ENCODE results near the gene ZNF443.
"Not testable (repeated sequence)": the region's sequence is repeated elsewhere in the genome, so short reads cannot be mapped to it uniquely, and the experiment has no call there.

ZNF443 gene

DNA sequence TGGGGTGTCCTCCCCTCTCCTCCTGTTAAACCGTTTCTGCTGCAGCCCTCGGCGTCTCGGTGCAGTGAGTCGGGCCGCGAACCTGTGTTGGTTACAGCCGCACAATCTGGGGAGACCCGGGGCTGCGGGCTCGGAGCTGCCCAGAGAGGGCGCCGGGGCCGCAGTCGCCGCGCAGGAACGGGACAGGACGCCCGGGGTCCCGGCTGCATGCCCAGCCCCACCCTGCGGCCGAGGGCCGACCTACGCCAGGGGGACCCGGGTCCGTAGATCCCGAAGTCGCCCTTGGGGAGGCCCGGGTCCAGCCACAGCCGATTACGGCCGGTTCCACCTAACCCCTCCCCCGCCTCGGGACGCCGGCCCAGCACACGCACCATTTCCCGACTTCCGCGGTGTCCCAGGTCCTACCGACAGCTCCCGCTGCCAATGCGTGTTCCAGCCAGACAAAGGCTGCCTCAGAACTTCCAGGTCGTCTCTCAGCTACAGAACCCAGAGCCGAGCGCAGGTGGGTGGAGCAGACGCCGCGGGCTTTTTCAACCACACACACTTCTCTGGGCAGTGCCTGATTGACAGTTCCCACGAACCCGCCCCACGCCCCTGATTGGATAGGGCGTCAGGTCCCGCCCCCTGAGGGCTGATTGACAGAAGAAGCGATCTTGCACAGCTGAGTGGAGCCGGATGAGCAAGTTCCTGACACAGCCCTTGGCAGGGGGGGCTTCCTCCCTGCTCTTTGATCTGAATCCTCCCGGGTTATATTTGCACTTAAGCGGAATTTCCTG, at the start of gene ZNF443:
Gene ZNF443, minus strand, starts transcription at position 481 of the 776 bp plus-strand sequence. Its CDS starts 107 bp downstream, at position 374.
- peak; percentile 98 for DNase-seq

DNA sequence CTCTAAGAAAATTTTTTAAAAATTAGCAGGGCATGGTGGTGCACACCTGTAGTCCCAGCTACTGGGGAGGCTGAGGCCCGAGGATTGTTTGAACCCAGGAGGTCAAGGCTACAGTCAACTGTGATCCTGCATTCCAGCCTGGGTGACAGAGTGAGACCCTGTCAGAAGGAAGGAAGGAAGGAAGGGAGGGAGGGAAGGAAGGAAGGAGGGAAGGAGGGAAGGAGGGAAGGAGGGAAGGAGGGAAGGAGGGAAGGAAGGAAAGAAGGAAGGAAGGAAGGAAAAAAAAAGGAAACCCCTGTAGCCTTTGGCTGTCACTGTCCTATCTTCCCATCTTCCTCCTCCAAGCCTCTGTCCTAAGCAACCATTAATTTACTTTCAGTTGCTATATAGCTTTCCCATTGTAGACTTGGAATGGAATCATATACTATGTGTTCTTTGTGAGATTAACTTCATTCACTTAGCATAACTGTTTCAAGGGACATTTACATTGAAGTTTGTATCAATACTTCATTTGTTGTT, 45.5 kb upstream of the ZNF443 start:
- DNase-seq, result not testable (repeated sequence)

DNA sequence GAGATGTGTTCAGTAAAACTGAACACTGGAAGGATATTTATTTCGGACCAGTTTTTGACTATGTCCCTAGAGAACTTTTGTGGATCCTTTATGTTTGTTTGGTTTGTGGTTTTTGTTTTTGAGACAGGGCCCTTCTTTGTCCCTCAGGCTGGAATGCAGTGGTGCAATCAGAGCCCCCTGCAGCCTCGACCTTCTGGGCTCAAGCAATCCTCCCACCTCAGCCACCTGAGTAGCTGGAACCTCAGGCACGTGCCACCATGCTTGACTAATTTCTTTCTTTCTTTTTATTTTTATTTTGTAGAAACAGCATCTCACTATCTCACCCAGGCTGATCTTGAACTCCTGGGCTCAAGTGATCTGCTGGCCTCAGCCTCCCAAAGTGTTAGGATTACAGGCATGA, 44.8 kb upstream of the ZNF443 start:
- no peak for DNase-seq

DNA sequence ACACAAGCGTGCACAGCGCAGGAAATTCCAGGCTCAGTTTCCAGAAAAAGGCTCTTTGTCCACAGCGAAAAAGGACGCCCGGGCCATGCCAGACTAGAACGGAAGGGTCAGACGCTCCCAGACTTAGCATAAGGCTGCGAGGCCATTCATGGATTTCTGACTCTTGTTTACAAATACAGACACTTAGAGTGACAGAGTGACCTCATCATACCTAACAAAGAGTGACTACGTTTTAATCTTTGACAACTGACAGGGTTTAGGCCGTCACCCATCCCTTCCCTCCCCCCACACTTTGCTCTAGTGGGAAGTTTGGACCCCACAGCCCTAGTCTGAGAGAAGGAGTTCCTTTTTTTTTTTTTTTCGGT, 44.2 kb upstream of the ZNF443 start:
- DNase-seq, result no peak

DNA sequence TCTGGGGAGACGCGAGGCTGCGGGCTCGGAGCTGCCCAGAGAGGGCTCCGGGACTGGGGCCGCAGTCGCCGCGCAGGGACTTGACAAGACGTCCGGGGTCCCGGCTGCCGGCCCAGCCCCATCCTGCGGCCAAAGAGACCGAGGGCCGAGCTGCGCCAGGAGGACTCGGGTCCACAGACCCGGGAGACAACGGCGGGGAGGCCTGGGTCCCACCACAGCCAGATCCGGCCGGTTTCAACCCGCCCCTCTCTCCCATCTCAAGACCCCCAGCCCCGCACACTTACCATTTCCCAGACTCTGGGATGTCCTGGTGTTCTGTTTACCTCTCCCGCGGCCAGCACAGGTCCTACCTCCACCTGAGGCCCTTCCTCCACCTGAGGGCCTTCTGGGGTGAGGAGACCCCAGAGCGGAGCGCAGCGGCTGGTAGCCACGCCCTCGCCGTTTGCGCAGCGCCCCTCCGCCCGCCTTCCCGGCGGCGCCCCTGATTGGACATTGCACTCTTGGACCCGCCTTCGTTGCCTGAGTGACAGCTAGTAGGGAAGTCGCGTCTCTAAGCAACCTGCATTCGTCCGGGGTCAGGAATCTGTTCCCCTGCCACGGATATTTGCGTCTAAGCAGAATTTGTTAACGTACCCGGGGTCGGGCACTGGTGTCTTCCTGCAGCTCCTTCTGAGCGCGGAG, 43.7 kb upstream of the ZNF443 start, which contains the start of gene ZNF709:
Gene ZNF709, minus strand, starts transcription at position 446 of the 681 bp plus-strand sequence. Its CDS starts 159 bp downstream, at position 287.
- DNase-seq, result peak; percentile 96

DNA sequence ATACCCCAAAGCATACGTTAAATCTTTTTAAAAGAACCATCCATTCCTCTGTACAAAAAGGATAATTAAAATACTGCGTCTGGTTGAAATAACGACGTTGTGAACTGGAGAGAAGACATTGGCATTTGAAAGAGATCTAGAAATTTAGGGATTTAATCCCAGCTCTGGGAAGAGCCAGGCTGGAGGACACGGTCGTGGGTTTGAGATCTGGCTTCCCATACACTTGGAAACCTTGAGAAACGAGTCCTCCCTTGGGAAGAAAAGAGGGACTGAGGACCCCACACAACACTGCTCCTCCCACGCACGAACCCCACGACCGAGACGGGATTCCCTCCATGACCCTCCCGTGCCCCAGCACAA, 43.2 kb upstream of the ZNF443 start:
- DNase-seq, result no peak

DNA sequence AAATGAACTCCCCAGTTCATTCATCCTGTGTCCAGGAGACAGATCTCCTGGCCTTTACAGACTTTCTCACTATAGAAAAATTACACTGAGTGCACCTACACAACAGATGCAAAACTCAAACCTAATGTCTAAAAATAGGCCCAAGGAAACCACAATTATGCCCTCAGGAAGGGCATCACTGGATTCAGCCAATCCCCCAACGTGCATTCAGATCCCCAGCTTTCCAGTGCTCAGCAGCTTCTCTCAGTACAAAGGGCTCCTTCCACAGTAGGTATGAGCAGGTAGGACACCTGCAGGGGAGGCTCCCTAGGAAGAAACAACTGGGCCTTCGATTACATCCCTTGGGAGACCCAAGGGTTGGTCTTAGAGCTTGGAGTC, 41.7 kb upstream of the ZNF443 start:
- DNase-seq, result no peak

DNA sequence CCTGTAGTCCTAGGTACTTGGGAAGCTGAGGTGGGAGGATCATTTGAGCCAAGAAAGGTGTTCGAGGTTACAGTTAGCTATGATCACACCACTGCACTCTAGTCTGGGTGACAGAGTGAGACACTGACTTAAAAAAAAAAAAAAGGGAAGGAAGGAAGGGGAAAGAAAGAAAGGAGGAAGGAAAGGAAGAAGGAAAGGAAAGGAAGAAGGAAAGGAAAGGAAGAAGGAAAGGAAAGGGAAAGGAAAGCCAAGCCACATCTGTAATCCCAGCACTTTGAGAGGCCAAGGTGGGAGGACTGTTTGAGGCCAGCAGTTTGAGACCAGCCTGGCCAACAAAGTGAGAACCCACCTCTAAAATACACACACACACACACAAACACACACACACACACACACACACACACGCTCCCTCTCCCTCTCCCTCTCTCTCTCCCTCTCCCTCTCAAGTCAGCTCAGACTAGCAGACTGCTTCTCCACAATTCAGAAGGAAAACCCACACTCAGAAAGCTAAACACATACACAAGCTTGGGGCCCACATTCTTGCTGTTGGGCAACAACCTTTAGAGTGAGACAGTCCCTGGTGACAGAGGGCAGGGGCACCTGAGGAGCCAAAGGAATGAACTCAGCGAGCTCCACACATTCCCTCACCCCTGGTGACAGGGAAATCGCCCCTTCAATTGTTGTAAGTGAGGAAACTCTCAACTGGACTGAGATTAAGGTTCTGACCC, 41.1 kb upstream of the ZNF443 start:
- no peak for DNase-seq

DNA sequence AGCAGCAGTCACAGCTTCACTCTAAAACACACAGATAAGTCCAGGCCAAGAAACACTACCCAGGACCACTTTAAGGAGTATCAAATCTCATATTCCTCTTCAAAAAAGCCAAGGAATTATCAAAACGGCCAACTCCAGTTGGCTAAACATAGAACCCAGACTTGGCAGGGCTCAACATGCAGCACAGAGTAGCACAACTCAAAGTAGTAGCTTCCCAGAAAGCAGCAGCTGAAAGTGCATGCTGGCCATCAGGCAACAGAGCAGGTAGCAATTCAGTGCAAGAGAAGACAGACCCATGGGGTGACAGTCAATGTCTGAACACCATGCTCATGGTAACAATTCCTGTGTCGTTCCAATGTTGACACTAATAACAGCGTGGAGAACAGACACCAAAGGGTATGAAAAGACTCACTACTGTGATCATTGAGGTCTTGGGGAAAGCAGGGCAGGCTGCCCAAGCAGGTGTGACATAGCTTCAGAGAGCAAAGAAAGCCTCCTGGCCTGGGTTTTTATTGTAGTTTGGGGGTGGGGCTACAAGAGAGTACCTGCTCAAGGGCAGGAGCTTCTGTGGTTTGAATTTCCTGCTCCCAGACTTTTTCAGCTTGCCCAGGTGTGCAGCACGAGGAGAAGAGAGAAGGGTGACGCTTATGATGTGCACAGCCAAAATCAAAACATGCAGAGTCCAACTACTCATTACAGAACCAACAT, 37.6 kb upstream of the ZNF443 start:
- no peak for DNase-seq

- not testable (repeated sequence) for DNase-seq
These were observed 26.8 kb upstream of the ZNF443 start for GRCh38 chr19:12467651-12468050.

DNA sequence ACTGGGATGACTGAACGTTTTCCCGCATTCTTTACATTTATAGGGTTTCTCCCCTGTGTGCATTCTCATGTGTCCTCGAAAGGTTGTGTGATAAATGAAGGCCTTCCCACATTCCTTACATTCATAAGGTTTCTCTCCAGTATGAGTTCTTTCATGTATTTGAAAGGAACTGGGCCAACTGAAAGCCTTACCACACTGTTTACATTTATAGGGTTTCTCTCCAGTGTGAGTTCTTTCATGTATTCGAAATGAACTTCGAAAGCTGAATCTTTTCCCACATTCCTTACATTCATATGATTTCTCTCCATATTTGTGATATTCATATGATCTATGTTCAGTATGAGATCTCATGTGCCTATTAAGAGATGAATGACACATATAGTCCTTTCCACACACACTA, 24.4 kb upstream of the ZNF443 start:
- DNase-seq, result no peak

- DNase-seq, result no peak
These were observed 23.9 kb upstream of the ZNF443 start for GRCh38 chr19:12464769-12465168.

DNA sequence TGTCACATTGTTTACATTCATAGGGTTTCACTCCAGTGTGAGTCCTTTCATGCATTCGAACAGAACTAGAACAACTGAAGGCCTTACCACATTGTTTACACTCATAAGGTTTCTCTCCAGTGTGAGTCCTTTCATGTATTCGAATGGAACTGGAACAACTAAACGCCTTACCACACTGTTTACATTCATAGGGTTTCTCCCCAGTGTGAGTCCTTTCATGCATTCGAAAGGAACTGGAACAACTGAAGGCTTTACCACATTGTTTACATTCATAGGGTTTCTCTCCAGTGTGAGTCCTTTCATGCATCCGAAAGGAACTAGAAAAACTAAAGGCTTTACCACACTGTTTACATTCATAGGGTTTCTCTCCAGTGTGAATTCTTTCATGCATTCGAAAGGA, 23.3 kb upstream of the ZNF443 start:
- not testable (repeated sequence) for DNase-seq

DNA sequence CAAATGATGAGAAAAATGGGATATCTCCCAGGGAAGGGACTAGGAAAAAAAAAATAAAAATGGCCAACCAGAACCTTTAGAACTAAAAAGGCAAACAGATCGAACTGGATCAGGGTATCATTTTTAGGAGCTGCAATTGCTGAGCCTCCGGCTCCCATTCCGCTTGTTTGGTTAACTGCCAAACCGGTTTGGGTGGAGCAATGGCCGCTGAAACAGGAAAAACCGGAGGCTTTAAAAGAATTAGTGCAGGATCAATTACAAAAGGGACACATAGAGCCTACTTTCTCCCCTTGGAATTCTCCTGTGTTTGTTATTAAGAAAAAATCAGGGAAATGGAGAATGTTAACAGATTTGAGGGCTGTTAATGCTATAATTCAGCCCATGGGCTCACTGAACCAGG, 12.7 kb upstream of the ZNF443 start:
- DNase-seq, result no peak

DNA sequence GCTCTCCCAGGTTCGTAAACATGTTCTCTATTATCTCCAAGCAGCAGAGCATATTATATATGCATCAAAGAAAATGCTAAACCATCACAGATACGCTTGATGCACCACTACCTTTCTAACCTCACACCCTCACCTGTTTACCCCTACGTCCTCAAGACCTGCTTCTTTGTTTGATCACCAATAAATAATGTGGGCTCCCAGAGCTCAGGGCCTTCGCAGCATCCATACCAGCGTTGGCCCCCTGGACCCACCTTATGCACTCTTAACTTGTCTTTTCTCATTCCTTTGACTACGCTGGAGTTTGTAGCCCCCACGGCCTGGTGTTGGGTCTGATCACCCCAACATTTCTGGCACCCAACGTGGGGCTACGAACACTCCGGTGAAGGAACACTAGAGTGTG, 10.0 kb upstream of the ZNF443 start:
- DNase-seq, result no peak

GRCh38 chr19:12448808-12449207, 8.0 kb upstream of the ZNF443 start:
- DNase-seq, result no peak

- peak; percentile 38 for DNase-seq
These were observed 908 bp downstream of the ZNF443 start for GRCh38 chr19:12439686-12440540.

DNA sequence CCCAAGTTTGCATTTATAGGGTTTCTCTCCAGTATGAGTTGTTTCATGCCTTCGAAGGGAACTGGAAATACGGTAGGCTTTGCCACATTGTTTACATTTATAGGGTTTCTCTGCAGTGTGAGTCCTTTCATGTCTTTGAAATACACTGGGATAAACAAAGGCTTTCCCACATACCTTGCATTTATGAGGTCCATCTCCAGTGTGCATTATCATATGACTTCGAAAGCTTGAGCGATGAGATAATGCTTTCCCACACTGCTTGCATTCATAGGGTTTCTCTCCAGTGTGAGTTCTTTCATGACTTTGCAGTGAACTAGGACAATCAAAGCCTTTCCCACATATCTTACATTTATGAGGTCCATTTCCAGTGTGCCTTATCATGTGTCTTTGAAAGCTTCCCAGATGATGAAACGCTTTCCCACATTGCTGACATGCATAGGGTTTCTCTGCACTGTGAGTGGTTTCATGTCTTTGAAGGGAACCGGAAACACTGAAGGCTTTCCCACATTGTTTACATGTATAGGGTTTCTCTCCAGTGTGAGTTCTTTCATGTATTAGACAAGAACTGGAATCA, 10.0 kb downstream of the ZNF443 start:
- not testable (repeated sequence) for DNase-seq

DNA sequence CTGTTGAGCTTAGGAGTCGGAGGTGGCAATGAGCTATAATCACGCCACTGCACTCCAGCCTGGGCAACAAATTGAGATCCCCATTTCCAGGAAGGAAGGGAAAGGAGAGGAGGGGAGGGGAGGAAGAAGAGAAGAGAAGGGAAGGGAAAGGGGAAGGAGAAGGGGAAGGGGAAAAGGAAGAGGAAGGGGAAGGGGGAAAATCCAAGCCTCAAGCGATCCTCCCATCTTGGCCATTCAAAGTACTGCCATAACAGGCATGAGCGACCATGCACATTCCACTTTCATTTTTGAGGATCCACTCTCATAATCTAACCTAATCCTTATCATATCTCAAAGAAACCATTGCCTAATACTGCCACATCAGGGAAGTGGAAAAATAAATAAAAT, 14.9 kb downstream of the ZNF443 start:
- no peak for DNase-seq

DNA sequence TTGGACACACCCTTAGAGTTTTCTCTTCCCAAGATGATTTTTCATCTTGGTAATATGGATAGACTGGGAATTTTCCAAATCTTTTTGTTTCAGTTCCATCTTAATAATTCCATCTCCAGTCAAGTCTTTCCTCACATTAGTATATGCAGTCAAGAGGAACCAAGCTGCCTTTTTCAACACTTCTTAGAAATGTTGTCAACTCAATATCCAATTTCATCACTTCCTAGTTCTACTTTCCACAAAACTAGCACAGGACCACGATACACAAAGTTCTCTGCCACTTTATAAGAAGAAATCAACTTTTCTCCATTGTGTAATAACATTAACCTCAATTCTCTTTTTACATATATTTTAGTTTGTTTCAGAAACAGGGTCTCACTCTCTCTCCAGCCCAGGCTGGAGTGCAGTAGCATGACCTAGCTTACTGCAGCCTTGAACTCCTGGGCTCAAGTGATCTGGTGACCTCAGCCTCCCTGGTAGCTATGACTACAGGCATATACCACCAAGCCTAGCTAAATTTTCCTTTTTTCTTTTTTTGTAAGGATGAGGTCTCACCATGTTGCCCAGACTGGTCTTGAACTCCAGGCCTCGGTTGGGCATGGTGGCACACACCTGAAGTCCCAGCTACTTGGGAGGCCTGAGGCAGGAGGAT, 15.5 kb downstream of the ZNF443 start:
- no peak for DNase-seq

GRCh38 chr19:12417273-12417672, 23.5 kb downstream of the ZNF443 start:
- not testable (repeated sequence) for DNase-seq
